CD8-positive, alpha-beta memory T cell (primary cell): Measurements from ENCODE around the gene HPX. TPM values are rescaled to one million over a fixed set of nuclear protein-coding genes. Genes with fewer than 3 reads are reported as not detected.

Source experiments
- CTCF ChIA-PET: fragments of 350-600 bp; sonication (Branson Sonifier 250); formaldehyde crosslinking; loops from one replicate; lab custom pipeline; 2021; ENCODE audit warnings: antibody characterized with exemption; lab: Charles Lee
- POLR2A ChIA-PET: fragments of 350-600 bp; sonication (Branson Sonifier 250); formaldehyde crosslinking; loops from one replicate; lab custom pipeline; 2021; ENCODE audit warnings: antibody characterized with exemption; lab: Charles Lee
- DNase-seq, 5 donors: peaks; one replicate each; pipeline versions ENCODE4 v3.0.0 to v3.0.0-alpha.2; 2020 to 2022; ENCODE audit warnings: mixed read lengths in 1 of 5
- H3K27ac ChIP-seq: one replicate; pipeline ENCODE4 v1.7.0; 2013; ENCODE audit warnings: low read depth, mild to moderate bottlenecking, low read length, moderate library complexity
- H3K27me3 ChIP-seq: 2 replicates; pipeline ENCODE4 v1.7.0; 2013; ENCODE audit warnings: low read length, mild to moderate bottlenecking; ENCODE audit not compliant: insufficient read depth, poor library complexity, severe bottlenecking
- H3K36me3 ChIP-seq: 2 replicates; pipeline ENCODE4 v1.7.0; 2013; ENCODE audit warnings: mild to moderate bottlenecking, low read length, moderate library complexity; ENCODE audit not compliant: insufficient read depth
- H3K4me1 ChIP-seq: 2 replicates; pipeline ENCODE4 v1.7.0; 2013; ENCODE audit warnings: mild to moderate bottlenecking, low read length, moderate library complexity; ENCODE audit not compliant: insufficient read depth
- H3K4me3 ChIP-seq: 2 replicates; pipeline ENCODE4 v1.7.0; 2013; ENCODE audit warnings: mild to moderate bottlenecking, low read length
- H3K9me3 ChIP-seq: 2 replicates; pipeline ENCODE4 v1.7.0; 2013; ENCODE audit warnings: mild to moderate bottlenecking, low read length
- H3K27ac Mint-ChIP-seq, 8 donors: one replicate each; pipeline ENCODE4 v1.8.0; 2020 to 2021; ENCODE audit warnings: mixed read lengths in 8 of 8, mild to moderate bottlenecking in 6 of 8, inconsistent platforms in 3 of 8, moderate library complexity in 3 of 8
- H3K27me3 Mint-ChIP-seq, 2 donors: one replicate each; pipeline ENCODE4 v1.8.0; 2020 to 2021; ENCODE audit warnings: mixed read lengths in 2 of 2, mild to moderate bottlenecking in 1 of 2, moderate library complexity in 1 of 2
- H3K36me3 Mint-ChIP-seq, 3 donors: one replicate each; pipeline ENCODE4 v1.8.0; 2020 to 2021; ENCODE audit warnings: mixed read lengths in 3 of 3, inconsistent platforms in 1 of 3, mild to moderate bottlenecking in 1 of 3
- H3K4me1 Mint-ChIP-seq, 3 donors: one replicate each; pipeline ENCODE4 v1.8.0; 2020 to 2021; ENCODE audit warnings: mixed read lengths in 3 of 3, inconsistent platforms in 1 of 3, mild to moderate bottlenecking in 1 of 3
- H3K4me3 Mint-ChIP-seq, 7 donors: one replicate each; pipeline ENCODE4 v1.8.0; 2020 to 2021; ENCODE audit warnings: mixed read lengths in 7 of 7, mild to moderate bottlenecking in 6 of 7, moderate library complexity in 4 of 7, inconsistent platforms in 2 of 7
- H3K9me3 Mint-ChIP-seq, 5 donors: one replicate each; pipeline ENCODE4 v1.8.0; 2020 to 2022; ENCODE audit warnings: mixed read lengths in 5 of 5, mild to moderate bottlenecking in 3 of 5, moderate library complexity in 2 of 5, inconsistent platforms in 1 of 5
- polyA plus RNA-seq: library from polyadenylated mRNA; unstranded; fragments of 300-500 nt; fragmentation: Illumina TruSeq; gene quantifications from one replicate; pipeline ENCODE4 v1.2.3, GENCODE V29; 2021
- total RNA-seq, 2 experiments: library from RNA; stranded (reverse); gene quantifications; one replicate each; pipeline ENCODE4 v1.2.3, GENCODE V29; 2021

The HPX gene
- total and polyA plus RNA-seq, 3 experiments from 2014 or later: 0.27 TPM; not detected in 2

- Mint-ChIP-seq H3K27me3 (no peaks in the 10 kb centered on the region), H3K27ac (peak overlapping the region in 2 of 8 donors; percentile 37 to 85), H3K9me3 (no peaks in the 10 kb centered on the region), H3K36me3 (peaks cover 0 to 28% (median 6%) of the 10 kb centered on the region in 3 donors), H3K4me1 (peaks cover 13 to 35% (median 20%) of the 10 kb centered on the region in 3 donors), H3K4me3 (no peak overlapping the region)
- ChIA-PET CTCF (interaction anchor here (1.2 to 1.5 kb wide), 3 partner anchors 10 to 14 kb away, joined by 3 to 4 read pairs (median 3); no protein-coding TSS in a partner anchor), POLR2A (interaction anchor here (1.4 to 2.1 kb wide), 2 partner anchors 11 to 24 kb away, joined by 7 to 10 read pairs; partner anchors contain the start of gene SMPD1)
- Histone ChIP-seq H3K27ac (no peak overlapping the region), H3K4me1 (peaks cover 79% of the 10 kb centered on the region), H3K36me3 (peaks cover 18% of the 10 kb centered on the region), H3K4me3 (peak overlapping the region; percentile 43), H3K27me3 (no peaks in the 10 kb centered on the region), H3K9me3 (no peaks in the 10 kb centered on the region)
- peak in 3 of 5 donors; percentile 36 to 86 (median 64) for DNase-seq
Measured at GRCh38 chr11:6413791-6414201, 27.0 kb downstream of the HPX start.

- Mint-ChIP-seq H3K36me3 (peaks cover 0 to 37% (median 13%) of the 10 kb centered on the region in 3 donors), H3K9me3 (no peaks in the 10 kb centered on the region), H3K4me3 (no peak overlapping the region), H3K27me3 (peaks cover 0 to 1% of the 10 kb centered on the region in 2 donors), H3K27ac (peak overlapping the region in 4 of 8 donors; percentile 3 to 90 (median 26)), H3K4me1 (peaks cover 28 to 50% (median 33%) of the 10 kb centered on the region in 3 donors)
- peaks cover 82% of the 10 kb centered on the region for H3K4me1 ChIP-seq
- H3K4me3 ChIP-seq: no peak overlapping the region
- no peak overlapping the region for H3K27ac ChIP-seq
- no peaks in the 10 kb centered on the region for H3K27me3 ChIP-seq
- peaks cover 18% of the 10 kb centered on the region for H3K36me3 ChIP-seq
- DNase-seq: no peak
- CTCF ChIA-PET: interaction anchor here (0.8 to 2.5 kb wide), 5 partner anchors 9 to 48 kb away, joined by 3 to 10 read pairs (median 8); no protein-coding TSS in a partner anchor
- POLR2A ChIA-PET: interaction anchor here (0.9 kb wide), 1 partner anchor 9 kb away, joined by 3 read pairs; no protein-coding TSS in a partner anchor
- no peaks in the 10 kb centered on the region for H3K9me3 ChIP-seq
Measured at GRCh38 chr11:6411594-6412031, 29.2 kb downstream of the HPX start.

GRCh38 chr11:6410695-6411430 is 29.9 kb downstream of the HPX start:
- ChIA-PET POLR2A (interaction anchor here (0.6 kb wide), 1 partner anchor 102 kb away, joined by 4 read pairs; no protein-coding TSS in a partner anchor), CTCF (interaction anchor here (1.2 to 2.5 kb wide), 5 partner anchors 8 to 33 kb away, joined by 3 to 10 read pairs (median 8); no protein-coding TSS in a partner anchor)
- Histone ChIP-seq H3K4me1 (peaks cover 82% of the 10 kb centered on the region), H3K4me3 (no peak overlapping the region), H3K9me3 (no peaks in the 10 kb centered on the region), H3K27me3 (no peaks in the 10 kb centered on the region), H3K36me3 (peaks cover 18% of the 10 kb centered on the region), H3K27ac (no peak overlapping the region)
- Mint-ChIP-seq H3K4me1 (peaks cover 36 to 58% (median 40%) of the 10 kb centered on the region in 3 donors), H3K27ac (peak overlapping the region in 1 of 8 donors; percentile 9), H3K9me3 (no peaks in the 10 kb centered on the region), H3K27me3 (peaks cover 0 to 1% of the 10 kb centered on the region in 2 donors), H3K36me3 (peaks cover 0 to 40% (median 13%) of the 10 kb centered on the region in 3 donors), H3K4me3 (no peak overlapping the region)
- DNase-seq: no peak

- H3K27ac ChIP-seq: no peak overlapping the region
- peak overlapping the region in 6 of 7 donors; percentile 4 to 62 (median 41) for H3K4me3 Mint-ChIP-seq
- H3K27me3 ChIP-seq: no peaks in the 10 kb centered on the region
- H3K27ac Mint-ChIP-seq: peak overlapping the region; percentile 42 to 94 (median 76)
- H3K9me3 Mint-ChIP-seq: peaks cover 0 to 3% (median 0%) of the 10 kb centered on the region in 5 donors
- H3K4me1 ChIP-seq: peaks cover 88% of the 10 kb centered on the region
- no peak for DNase-seq
- H3K36me3 ChIP-seq: peaks cover 18% of the 10 kb centered on the region
- CTCF ChIA-PET: interaction anchor here (0.8 to 1.8 kb wide), 4 partner anchors 12 to 43 kb away, joined by 3 to 8 read pairs (median 4); partner anchors contain the start of gene APBB1
- peaks cover 0 to 37% (median 10%) of the 10 kb centered on the region in 3 donors for H3K36me3 Mint-ChIP-seq
- peaks cover 0 to 4% of the 10 kb centered on the region in 2 donors for H3K27me3 Mint-ChIP-seq
- peaks cover 69 to 82% (median 78%) of the 10 kb centered on the region in 3 donors for H3K4me1 Mint-ChIP-seq
- H3K9me3 ChIP-seq: no peaks in the 10 kb centered on the region
- H3K4me3 ChIP-seq: no peak overlapping the region
- POLR2A ChIA-PET: interaction anchor here (5.5 kb wide), 1 partner anchor 11 kb away, joined by 56 read pairs; the partner anchor contains the start of gene APBB1
Measured at GRCh38 chr11:6406370-6406769, 34.4 kb downstream of the HPX start.

- H3K36me3 ChIP-seq: peaks cover 22% of the 10 kb centered on the region
- Mint-ChIP-seq H3K27me3 (peaks cover 0 to 4% of the 10 kb centered on the region in 2 donors), H3K27ac (peak overlapping the region; percentile 42 to 94 (median 76)), H3K36me3 (peaks cover 0 to 37% (median 10%) of the 10 kb centered on the region in 3 donors), H3K4me3 (peak overlapping the region in 6 of 7 donors; percentile 4 to 62 (median 41)), H3K4me1 (peaks cover 74 to 84% (median 83%) of the 10 kb centered on the region in 3 donors), H3K9me3 (peaks cover 0 to 3% (median 0%) of the 10 kb centered on the region in 5 donors)
- ChIA-PET POLR2A (interaction anchor here (0.6 to 5.5 kb wide), 2 partner anchors 12 to 63 kb away, joined by 9 to 56 read pairs; partner anchors contain the start of gene APBB1), CTCF (interaction anchor here (0.8 to 8.2 kb wide), 5 partner anchors 13 to 43 kb away, joined by 3 to 100 read pairs (median 3); partner anchors contain the start of gene APBB1)
- no peak overlapping the region for H3K27ac ChIP-seq
- no peak for DNase-seq
- no peak overlapping the region for H3K4me3 ChIP-seq
- H3K27me3 ChIP-seq: no peaks in the 10 kb centered on the region
- H3K9me3 ChIP-seq: no peaks in the 10 kb centered on the region
- peaks cover 92% of the 10 kb centered on the region for H3K4me1 ChIP-seq
Measured at GRCh38 chr11:6405846-6406245, 34.9 kb downstream of the HPX start.

- Histone ChIP-seq H3K27ac (no peak overlapping the region), H3K9me3 (no peaks in the 10 kb centered on the region), H3K4me3 (peak overlapping the region; percentile 66), H3K27me3 (no peaks in the 10 kb centered on the region), H3K4me1 (peaks cover 96% of the 10 kb centered on the region), H3K36me3 (peaks cover 20% of the 10 kb centered on the region)
- H3K27ac Mint-ChIP-seq: peak overlapping the region; percentile 90 to 99 (median 96)
- peaks cover 0 to 3% (median 0%) of the 10 kb centered on the region in 5 donors for H3K9me3 Mint-ChIP-seq
- ChIA-PET POLR2A (interaction anchor here (0.6 to 5.5 kb wide), 3 partner anchors 12 to 62 kb away, joined by 9 to 56 read pairs (median 9); partner anchors contain the start of genes APBB1 and SMPD1), CTCF (interaction anchor here (1.0 to 8.2 kb wide), 3 partner anchors 22 to 42 kb away, joined by 3 to 100 read pairs (median 3); no protein-coding TSS in a partner anchor)
- H3K4me3 Mint-ChIP-seq: peak overlapping the region in 2 of 7 donors; percentile 89 to 94
- peaks cover 0 to 39% (median 10%) of the 10 kb centered on the region in 3 donors for H3K36me3 Mint-ChIP-seq
- peaks cover 79 to 88% (median 86%) of the 10 kb centered on the region in 3 donors for H3K4me1 Mint-ChIP-seq
- peaks cover 0 to 4% of the 10 kb centered on the region in 2 donors for H3K27me3 Mint-ChIP-seq
- peak in 1 of 5 donors; percentile 31 for DNase-seq
Measured at GRCh38 chr11:6405052-6405667, 35.6 kb downstream of the HPX start.
